Glomerular visceral epithelial cell (primary cell): ENCODE data around the gene PSMD13.
"Not testable (repeated sequence)": the region's sequence is repeated elsewhere in the genome, so short reads cannot be mapped to it uniquely, and the experiment has no call there.

Source experiments
- DNase-seq: peaks from one replicate; pipeline ENCODE4 v3.0.0-alpha.2; 2016; ENCODE audit errors: extremely low spot score

The PSMD13 gene

DNA sequence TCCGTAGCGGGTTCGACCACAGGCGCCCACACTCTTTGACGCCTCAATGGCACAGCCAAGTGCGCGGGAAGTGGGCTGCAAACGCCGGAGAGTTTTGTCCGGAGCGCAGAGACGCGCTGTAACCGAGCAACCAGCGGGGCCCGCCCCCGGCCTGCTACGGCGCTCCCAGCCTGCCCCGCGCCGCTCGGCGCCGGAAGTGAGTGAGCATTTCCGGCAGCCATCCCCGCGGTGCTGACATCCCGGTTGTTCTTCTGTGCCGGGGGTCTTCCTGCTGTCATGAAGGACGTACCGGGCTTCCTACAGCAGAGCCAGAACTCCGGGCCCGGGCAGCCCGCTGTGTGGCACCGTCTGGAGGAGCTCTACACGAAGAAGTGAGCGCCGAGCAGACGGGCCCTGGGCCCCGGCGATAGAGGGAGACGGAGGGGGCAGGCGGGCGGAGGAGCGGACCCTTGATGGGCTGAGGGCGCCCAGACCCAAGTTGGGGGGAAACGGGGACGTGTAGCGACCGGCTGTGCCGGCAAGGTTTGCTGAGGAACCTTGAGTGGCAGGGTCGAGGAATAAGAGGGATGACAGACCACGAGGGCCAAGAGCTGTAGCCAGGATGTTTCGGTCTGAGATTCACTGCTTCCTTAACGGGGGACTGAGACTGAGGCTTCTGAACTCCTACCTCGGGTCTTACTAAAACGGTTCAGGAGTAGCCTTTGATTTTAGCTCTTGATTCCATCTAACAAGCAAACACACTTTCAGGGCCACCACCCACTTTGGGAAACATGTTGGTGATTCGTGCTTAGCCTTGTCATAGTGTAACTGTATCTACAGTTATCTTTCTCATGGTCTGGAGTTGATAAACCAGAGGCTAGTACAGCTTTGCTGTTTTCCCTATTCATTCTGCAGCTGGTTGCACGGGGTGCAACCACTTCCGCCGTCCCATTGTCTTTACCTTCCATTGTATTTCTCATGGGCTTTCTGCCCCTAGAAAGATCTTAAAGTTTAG is at the start of gene PSMD13:
Gene PSMD13 (plus strand): TSS at position 203 of the 994 bp plus-strand sequence. CDS start 74 bp downstream, at position 277.
- DNase-seq, result peak; percentile 70

DNA sequence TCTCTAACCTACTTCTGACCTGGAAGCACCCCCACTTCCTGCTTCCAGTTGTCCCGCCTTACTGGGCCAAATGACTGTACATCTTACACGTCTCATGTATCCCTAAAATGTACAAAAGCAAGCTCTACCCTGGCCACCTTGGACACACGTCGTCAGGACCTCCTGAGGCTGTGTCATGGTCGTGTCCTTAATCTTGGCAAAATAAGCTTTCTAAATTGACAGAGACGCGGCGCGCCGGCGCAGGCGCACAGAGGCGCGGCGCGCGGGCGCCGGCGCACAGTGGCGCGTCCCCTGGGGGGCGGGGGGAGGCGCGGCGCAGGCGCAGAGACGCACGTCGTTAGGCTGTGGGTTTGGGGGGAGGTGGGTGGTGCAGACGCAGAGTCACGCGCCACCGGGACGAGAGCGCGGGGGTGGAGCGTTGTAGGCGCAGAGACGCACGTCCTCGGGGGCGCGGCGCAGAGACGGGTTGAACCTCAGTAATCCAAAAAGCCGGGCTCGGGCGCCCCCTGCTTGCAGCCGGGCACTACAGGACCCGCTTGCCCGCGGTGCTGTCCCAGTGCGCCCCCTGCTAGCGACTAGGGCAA is 47.5 kb upstream of the PSMD13 start:
- not testable (repeated sequence) for DNase-seq

DNA sequence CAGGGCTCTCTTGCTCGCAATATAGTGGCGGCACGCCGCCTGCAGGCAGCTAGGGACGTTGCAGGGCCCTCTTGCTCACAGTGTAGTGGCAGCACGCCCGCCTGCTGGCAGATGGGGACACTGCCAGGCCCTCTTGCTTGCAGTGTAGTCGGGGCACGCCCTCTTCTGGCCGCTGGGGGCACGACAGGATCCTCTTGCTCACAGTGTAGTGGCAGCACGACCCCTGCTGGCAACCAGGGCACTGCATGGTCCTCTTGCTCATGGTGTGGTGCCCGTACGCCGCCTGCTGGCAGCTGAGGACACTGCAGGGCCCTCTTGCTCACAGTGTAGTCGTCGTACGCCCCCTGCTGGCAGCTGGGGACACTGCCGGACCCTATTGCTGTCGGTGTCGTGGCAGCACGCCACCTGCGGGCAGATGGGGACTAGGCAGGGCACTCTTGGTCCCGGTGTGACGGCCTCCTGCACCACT is 46.9 kb upstream of the PSMD13 start:
- not testable (repeated sequence) for DNase-seq

DNA sequence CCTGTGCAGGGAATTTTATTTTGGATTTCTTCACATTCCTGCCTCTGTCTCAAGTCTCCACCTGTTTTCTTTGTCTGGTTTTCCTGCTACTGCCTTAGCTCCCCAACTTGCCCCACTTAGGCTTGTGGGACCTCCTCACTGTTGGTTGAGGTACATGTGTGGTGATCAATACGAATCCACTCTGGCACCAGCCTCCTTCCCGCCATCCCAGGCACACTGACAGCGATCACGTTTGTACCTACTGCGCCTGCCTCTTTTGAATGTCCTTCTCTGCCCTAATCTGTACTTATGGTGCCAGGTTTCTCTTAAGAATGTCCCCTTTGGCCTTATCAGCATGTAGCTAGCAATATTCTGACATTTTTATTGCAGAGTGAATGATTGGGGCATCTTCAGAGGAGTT is 46.2 kb upstream of the PSMD13 start:
- not testable (repeated sequence) for DNase-seq

DNA sequence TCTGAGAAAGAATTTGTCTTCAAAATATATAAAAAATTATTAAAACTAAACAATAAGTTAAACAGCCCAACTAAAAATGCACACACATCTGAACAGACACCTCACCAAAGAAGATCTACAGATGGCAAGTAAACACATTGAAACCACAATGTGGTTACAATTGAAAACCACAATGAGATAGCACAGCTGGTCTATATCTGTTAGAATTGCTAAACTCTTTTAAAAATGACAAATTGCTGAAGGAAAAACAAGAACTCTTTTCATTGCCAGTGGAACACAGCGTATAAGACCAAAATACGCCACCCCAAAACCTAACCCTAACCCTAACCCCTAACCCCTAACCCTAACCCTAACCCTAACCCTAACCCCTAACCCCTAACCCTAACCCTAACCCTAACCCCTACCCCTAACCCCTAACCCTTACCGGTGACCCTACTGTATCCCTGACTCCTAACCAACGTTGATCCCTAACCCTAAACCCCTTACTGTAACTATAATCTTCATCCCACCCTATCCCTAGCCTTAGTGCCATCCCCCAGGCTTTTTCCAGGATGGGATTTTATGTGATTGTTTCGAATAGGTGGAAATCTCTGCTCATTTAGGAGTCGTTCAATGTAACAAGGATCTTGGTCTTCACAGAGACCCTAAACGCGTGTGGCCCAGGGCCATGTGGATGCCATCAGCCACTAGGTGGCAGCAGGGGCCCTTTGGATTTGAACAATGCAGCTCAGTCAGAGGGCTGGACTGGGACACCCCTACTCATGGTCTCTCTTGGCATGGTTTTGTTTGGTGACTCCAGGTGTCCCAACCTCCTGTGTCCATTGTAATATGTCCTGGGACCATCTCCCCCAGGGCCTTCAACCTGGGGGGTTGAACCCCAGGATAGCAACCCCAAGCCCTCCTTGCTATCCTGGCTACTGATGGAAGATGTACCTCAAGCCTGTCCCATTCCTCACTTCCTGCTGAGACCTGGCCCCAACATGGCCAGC is 45.0 kb upstream of the PSMD13 start:
- DNase-seq, result not testable (repeated sequence)

DNA sequence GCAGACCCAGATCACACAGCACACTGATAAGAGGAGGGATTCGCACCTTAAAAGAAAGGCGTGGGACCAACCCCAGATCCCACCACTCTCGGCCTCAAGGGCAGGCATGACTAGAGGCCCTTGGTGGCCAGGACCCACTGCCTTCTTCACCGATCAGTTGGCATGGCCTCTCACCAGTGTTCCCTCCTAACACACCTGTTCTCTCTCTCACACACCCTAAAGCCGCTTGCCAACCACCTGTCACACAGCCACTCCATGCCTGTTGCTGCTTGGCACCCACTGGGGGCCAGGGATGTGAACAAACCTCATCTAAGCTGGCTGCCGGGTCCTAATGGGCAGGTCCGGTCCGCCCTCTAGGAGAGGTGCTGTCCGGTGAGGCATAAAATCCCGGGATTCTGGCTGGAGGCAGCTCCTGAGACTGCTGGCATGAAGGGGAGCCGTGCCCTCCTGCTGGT is 44.1 kb upstream of the PSMD13 start, which contains the start of gene SCGB1C1:
Gene SCGB1C1 (plus strand): TSS at position 405 of the 455 bp plus-strand sequence. CDS start 22 bp downstream, at position 427.
- DNase-seq, result not testable (repeated sequence)

DNA sequence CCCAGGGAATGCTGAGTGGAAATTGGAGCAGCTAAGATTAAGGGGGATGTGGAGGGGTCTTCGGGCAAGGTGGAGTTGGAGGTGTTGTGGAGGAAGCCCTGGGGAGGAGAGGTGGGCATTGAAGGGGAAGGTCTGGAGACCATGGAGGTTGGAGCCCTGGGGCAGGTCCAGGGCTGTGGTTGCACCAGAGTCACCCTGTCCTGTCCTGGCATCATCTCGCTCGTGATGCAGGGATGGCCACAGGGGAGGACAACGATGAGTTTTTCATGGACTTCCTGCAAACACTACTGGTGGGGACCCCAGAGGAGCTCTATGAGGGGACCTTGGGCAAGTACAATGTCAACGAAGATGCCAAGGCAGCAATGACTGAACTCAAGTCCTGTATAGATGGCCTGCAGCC is 43.3 kb upstream of the PSMD13 start:
- not testable (repeated sequence) for DNase-seq

DNA sequence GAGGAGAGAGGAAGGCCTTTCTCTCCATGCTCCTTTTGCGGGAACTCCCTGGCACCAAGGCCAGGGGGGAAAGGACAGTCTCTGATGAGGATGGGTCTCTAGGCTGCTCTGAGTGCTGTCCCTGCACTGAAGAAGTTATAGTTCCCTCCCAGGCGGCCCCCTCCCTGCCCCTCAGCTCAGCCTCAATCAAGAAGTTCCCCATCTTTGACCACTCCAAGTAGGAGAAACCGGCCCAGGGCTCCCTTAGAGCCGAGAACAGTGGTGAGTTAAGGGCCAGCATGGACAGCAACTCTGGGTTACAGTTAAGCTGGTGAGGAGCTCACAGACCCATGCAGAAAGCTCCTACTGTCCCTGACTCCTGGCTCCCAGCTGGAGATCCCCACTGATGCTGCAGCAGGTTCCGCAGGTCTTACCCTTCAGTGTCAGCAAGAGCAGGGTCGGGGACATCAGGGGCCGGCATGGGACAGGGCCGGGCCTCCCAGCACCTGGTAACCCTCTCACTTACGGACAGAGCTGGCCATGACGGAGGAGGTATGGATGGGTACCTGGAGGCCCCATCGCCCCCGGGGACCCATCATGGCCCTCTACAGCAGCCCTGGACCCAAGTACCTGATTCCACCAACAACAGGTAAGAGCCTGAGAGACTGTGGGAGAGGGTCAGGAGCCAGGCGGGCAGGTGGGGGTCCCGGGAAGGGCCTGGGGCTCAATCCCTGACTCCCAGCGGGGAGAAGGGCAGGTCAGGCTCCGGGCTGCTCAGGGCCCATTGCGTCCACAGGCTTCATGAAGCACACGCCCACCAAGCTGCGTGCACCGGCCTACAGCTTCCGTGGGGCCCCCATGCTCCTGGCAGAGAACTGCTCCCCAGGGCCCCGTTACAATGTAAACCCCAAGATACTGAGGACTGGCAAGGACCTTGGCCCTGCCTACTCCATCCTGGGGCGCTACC is 39.7 kb upstream of the PSMD13 start:
- DNase-seq, result no peak

DNA sequence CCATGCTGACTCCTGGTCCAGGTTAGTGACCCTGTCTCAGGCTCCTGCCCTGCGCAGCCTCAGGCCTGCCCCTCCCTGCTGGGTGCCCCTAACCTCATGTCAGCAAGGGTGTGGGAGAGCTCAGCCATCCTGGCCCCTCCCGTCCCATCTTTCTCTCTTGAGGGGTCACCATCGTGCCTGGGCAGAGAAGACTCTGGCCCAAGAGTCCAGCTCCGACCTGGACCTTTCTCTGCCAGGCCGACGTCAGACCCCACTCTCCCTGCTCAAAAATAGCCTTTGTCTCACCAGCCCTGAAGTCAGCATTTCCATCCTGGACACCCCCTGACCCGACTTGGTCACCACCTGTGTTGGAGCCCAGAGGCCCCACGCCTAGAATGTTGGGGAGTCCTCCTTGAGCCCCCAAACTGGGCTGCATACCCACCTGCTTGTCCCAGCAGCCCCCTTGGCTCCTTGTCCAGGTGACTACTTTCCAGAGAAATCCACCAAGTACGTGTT is 39.0 kb upstream of the PSMD13 start:
- DNase-seq, result no peak

DNA sequence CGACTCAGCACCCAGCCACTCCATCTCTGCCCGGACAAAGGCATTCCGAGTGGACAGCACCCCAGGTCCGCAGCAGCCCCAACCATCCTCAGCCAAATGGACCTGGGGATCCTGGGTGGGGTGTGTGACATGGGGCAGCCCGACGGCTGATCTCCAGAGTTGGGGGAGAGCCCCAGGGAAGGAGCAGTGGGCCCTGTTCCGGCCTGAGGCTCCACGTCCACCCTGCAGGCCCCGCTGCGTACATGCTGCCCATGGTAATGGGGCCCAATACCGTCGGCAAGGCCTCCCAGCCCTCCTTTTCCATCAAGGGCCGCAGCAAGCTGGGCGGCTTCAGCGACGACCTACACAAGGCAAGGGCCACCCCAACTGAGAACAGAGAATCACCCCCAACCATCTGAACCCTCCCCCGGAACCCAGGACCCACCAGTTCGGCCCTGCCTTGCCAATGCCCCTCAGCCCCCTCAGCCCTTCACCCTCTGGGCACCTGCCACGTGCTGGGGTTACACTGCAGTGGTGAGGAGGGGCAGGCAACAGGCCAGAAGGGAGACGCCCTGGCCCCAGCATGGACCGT is 38.5 kb upstream of the PSMD13 start:
- DNase-seq, result no peak

DNA sequence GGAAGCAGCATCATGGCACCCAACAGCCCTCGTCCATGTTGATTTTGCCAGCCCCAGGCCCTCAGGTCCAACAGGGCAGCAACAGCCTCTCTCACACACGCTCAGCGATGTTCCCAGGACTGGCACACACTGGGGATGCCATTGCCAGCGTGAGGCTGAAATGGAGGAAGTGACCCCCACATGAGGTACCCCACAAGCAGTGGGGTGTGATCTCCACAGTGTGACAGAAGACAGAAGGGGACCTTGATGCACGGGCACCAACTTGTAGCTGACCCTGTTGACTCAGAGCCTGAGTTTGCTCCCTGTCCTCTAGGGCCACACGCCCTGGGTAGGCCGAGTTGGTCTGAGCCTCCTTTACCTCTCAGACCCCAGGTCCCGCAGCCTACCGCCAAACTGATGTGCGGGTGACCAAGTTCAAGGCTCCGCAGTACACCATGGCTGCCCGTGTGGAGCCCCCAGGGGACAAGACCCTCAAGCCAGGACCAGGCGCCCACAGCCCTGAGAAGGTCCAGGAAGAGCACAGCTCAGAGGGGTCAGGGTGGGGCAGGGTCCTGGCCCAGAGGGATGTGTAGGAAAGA is 37.7 kb upstream of the PSMD13 start:
- DNase-seq, result no peak

DNA sequence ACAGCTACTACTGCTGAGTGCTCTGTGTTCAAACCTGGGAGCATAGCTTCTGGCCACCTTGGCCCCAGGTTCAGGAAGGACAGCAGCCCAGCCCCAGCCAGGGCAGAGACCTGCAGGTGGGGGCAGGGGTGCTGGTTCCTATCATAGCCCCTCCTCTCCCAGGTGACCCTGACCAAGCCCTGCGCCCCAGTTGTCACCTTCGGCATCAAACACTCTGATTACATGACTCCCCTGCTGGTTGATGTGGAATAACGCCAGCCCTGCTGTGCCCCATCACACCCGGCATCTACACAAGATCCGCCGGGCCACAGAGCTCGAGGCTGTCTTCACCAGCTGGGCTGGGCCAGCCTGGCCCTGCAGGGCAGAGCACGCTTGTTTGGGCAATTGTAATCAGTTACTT is 37.0 kb upstream of the PSMD13 start:
- no peak for DNase-seq

DNA sequence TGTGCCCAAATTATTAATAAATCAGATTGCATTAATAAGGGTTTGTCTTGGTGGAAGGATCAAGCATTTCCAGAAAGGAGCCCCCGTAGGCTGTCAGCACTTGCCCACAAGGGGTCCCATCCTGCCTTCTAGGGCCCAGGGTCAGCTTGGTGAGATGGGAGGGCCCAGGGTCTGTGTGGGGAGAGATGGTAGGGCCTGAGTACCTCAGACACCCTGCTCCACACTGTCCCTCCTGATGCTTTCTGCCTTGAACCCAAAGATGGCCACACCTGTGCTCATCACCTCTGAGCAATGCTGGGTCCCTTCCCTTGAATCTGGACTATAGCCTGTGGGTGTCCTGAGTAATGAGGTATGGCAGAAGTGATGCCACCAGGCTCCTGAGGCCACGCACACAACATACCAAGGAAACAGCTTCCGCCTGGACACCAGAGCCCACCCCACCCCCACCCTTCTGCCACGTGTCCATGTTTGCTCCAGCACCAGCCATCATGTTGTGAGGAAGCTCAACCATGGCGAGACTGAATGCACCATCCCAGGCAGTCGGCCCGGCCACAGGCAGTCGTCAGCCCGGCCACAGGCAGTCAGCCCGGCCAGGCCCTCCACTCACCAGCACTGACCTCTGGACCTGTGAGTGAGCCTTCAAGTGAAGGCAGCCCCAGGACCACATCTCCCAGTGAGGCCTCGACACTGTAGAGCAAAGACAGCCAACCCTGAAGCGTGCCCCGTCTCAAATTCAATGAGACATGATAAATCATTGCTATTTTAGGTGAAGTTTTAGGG is 36.4 kb upstream of the PSMD13 start:
- DNase-seq, result no peak

DNA sequence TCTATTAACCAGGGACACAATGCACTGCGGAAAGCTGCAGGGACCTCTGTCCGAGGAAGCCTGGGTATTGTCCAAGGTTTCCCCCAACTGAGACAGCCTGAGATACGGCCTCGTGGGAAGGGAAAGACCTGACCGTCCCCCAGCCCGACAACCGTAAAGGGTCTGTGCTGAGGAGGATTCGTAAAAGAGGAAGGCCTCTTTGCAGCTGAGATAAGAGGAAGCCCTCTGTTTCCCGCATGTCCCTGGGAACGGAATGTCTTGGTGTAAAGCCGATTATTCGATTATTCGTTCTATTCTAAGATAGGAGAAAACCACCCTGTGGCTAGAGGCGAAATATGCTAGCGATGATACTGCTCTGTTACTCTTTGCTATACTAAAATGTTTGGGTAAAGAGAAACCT is 34.8 kb upstream of the PSMD13 start:
- no peak for DNase-seq

DNA sequence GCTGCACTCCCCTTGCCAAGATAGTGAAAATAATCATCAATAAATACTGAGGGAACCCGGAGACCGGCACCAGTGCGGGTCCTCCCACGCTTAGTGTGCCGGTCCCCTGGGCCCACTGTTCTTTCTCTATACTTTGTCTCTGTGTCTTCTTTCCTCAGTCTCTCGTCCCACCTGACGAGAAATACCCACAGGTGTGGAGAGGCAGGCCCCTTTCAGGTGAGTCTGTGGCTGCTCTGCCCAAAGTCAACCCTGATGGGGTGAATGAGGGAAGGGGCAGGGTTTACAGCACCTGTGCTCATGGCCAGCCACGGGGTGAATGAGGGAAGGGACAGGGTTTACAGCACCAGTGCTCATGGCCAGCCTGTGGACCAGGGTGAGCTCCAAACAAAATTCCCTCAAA is 34.3 kb upstream of the PSMD13 start:
- no peak for DNase-seq

DNA sequence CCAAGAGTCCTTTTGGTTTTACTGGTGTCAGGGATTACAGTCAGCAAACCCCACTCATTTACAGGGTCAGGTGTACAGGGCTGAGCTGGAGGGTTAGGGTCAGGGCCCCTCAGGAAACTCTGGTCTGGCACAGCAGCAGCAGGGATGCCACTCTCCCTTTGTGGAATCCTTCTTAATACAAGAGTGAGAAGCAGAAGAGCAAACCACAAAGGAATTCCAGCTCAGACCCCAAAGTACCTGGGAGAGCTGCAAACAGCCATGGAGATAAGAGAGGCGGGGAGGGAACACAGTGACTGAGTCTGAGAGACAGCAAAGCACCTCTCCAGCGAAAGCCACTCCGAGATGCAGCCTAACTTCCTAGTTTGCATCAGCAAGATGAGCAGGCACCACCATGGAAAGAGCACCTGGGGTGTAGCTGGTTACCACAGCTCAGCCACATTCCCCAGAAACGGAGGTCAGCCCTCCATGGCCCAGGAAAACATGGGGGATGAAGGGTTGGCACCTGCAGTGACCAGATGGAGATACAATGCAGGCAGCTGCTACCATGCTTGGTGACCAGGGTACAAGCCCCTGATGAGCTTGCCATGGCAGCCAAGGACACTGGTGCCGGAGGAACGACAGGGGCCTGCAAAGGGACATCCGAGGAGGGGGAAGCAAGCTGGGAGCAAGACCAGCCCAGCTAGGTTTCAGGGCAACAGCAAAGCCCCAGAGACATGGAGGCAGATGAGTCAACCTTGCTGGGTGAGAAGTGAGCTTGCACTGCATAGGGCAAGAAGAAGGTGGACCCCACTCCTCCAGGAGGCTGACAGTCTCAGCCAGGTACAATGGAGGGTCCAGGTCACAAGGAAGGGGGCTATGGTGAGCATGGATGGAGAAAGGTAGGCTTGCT is 33.5 kb upstream of the PSMD13 start:
- DNase-seq, result no peak

DNA sequence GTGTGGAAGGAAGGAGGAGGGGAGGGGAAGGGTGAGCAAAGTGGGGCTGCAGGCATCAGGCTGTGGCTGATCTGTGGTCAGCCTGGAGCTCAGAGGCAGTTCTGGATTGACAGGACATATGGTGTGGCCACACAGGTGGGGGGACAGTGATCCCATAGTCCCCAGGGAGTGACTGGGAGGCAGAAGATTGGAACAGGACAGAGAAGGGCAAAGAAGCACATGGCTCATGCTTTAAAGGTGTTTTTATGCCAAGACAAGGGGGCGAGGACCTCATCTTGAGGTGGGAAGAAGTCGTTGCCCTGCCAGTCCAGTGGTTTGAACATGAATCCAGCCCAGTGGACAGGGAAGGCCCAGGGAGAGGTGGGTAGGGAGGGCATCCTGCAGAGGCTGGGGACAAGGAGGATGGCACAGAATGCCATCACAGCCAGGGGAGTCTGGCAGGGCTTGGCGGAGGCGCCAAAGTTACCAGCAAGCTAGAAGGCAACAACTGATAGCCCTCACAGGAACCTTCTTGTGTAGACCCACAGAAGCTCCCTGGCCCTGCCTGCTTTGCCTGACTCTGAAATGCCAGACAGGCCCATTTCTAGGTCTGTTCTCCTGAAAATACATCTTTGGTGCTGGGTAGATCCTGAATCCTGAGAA is 32.7 kb upstream of the PSMD13 start:
- DNase-seq, result no peak
